Fibroblast of skin of scalp (primary cell): ENCODE results near the gene ORM1.

Experiments
- DNase-seq: peaks from one replicate; pipeline ENCODE4 v3.0.0-alpha.2; 2013

The ORM1 gene

DNA sequence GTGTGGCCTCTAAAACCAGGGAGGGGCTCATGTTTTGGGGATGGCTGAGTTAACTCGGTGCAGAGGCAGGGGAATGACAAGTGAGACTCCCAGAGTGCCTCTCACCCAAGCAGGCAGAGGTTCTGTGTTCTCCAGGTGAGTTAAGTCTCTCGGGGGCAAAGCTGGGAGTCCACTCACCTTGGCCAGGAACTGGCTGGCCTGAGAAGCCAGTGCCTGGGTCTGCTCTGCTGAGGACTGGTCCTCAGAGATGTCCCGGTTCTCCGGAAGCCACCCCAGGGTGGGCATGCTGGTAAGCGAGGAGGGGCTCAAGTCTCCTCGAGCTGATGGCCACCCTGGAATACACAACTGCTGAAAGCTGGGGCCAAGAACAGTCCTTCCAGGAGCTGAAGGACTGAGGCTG lies 44.5 kb downstream of the ORM1 start:
- DNase-seq: no peak

DNA sequence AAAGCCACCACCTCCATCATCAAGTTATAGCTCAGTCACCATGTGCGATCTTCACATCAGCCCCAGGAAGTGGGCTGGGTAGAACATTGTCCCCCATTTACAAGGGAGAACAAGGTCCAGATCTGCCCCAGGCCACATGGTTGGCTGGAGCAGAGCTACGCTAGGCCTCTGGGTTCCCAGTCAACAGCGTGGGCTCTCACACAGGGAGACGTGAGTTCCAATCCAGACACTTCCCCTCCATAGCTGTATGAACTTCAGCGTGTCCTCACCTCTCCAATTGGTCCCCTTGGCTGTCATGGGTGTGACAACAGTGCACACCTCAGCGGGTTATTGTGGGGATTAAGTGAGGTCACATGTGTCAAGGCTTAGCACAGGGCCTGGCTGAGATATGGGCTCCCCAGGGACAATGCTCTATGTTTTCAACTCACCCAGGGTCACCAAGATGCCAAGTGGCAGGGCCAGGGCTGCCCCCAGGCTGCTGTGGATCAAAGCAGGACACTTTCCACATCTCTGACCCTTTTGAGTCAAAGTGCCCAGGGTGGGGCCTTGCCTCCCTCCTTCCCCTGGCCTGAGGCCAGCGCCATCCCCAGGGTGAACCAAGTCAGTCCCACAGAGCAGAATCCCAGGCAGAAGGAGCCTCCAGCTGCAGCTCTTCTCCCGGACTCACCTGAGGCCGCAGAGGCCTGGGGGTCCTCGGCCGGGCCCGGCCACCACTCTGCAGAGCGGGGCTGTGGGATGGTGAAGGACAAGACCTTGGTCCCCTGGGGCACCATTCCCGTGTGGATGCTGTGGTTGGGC lies 45.1 kb downstream of the ORM1 start:
- DNase-seq: no peak

DNA sequence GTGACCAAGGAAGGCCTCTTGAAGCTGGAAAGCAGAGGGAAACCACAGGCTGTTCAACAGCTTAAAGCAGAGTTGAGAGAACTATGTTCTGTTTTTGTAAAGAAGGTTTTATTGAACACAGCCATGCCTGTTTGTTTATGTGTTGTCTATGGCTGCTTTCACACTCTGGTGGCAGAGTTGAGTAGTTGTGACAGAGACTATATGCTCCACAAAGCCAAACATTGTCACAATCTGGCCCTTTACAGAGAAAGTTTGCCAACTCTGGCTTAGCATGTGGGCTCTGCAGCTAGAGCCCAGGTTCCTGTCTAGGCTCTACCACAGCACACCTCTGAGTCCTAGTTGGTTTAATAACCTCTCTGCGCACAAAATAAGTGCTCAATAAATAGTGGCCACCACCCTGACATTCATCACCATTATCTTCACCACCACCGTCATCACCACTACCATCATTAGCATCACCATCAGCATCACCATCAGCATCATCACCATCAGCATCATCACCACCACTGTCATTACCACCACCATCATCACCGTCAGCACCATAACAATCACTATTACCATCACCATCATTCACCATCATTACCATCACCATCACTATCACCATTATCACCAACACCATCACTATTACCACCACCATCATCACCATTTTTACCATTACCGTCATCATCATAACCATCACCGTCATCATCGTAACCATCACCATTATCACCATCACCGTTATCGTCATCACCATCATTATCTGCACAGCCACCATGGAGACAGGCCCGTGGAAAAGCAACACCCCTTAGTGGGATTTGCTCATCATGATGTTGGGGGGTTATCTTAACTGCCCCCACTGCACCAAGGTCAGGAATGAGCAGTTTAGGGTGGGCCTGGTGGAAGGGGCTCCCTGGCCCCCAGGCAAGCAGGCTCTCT lies 46.6 kb downstream of the ORM1 start:
- no peak for DNase-seq

DNA sequence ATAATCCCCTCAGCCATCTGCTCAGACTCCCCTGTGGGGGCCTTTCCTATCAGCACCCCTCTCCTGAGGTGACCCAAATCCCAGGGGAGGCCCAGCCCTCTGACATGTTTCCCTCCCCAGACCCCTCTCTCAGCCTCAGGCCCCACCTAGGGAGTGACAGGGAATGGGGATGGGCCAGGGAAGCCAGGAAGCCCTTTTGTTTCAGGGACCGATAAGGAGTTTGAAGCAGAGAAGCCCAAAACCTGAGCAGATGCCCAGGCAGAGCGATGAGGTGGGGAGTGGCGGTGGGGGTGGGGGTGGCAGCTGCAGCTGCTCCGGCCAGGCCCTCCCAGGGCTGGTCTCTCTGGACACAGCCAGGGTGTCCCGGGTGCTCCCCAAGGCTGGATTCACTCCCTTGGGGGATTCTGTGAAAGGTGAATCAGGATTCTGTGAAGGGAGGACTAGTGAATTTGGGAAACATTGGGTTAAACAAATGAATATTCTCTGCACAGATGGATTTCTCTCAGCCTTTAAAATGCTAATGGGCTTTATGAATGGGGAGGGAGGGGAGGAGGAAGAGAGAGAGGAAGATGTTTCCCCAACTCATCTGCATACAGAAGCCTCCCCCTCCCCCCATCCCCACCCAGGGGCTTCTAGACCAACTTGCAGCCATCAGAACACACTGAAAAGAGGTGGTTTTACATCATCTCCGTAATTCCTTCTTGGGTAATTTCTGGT lies 47.5 kb downstream of the ORM1 start:
- DNase-seq: no peak

DNA sequence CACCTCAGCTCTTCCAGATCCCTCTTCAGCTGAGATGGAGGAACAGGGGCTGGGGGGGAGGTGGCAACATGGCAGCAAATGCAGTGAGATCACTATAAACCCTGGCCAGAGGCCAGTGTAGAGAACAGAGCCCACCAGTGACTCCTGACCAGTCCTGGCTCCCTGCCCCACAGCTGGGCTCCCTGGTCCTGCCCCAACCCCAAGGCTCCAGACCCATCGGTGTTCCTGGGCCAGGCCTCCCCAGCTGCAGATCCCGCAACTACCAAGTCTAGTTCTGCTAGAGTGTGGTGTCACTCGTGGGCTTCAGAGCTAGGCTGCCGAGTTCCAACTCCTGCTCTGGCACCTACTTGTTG lies 48.0 kb downstream of the ORM1 start:
- no peak for DNase-seq

DNA sequence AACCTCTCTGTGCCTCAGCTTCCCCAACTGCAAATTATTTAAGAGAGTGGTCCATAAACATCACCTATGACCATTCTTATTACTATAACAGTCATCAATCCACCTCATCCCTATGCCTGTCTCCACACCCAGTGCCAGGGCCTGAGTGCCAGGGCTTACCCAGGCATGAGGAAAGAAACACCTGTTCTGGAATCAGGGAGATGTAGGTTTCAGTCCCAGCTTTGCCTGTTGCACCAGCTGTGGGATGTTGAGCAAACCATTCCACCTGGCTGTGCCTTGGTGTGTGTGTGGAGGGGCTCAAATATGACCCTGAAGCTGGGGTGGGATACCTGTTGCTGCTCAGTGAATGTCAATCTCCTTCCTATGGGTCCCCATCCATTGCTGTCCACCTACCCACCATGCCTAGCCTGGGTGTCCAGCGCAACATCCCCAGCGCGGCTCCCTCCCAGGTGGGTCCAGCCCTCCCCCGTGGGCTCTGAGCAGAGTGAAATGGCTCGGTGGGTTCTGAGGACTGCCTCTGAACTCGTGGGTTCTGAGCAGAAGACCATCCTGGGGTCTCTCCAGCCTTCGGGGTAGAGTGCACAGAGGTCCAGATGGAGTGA lies 48.5 kb downstream of the ORM1 start:
- DNase-seq: no peak

DNA sequence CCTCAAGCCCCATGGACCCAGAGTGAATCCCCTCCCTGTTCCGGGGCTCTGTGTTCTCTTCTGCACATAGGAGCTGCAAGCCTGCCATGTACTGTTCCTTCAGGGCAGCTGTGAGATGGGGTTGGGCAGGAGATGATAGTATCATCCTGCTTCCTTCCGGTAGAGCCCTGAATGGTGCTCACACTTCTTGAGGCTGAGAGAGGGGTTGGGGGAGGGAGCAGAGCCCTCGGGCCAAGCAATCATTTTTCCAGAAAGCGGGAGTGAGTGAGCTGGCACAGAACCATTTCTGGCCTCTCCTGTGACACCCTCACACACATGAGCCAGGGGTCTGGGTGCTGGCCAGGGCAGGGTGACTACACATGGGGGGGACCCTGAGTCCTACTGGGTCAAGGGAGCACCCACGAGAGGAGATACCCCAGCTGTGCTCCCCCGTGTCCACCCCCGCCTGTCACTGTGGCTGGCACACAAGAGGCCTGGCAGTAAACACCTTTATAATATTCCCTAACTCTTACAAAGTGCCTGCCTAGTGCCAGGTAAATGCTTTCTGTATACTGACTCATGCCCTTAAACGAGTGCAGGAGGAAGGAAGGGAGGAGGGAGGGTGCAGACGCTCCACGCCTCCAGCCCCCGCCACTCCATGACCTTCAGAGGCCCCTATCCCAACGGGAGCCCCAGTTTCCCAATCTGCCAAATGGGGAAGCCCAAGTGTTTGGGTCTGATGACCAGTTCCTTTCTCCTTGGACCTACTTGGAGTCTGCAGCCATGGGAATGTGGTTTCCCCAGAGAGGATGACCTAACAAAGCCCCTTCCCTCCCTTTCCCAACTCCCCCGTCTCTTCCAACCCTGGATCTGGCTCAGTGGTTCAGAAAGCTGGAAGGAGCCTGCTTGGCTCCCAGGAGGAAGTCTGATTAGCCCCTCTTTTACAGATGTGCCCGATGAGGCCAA lies 49.3 kb downstream of the ORM1 start:
- DNase-seq: no peak

DNA sequence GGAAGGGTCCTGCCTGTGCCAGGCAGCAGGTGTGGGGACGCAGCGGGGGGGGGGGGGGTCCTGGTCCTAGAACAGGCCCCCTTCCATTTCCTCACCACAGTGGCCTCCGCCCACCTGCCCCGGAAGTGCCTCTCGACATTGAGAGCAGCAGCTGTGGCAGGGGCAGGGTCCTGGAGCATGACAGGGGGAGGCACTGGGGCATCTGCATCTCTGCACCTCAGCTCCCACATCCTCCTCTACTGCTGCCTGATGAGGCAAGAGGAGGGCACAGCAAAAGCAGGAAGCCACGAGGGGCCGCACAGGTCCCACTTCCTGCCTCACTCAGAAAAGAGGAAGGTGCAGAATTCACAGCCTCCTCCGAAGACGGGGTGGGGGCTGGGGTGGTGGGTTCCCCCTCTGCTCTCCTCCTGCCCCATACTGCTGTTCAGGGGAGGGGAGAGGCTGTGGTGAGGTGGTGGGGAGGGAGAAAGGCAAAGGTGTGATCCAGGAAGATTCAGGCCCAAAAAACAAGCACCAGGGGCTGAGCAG lies 50.1 kb downstream of the ORM1 start:
- DNase-seq: no peak

DNA sequence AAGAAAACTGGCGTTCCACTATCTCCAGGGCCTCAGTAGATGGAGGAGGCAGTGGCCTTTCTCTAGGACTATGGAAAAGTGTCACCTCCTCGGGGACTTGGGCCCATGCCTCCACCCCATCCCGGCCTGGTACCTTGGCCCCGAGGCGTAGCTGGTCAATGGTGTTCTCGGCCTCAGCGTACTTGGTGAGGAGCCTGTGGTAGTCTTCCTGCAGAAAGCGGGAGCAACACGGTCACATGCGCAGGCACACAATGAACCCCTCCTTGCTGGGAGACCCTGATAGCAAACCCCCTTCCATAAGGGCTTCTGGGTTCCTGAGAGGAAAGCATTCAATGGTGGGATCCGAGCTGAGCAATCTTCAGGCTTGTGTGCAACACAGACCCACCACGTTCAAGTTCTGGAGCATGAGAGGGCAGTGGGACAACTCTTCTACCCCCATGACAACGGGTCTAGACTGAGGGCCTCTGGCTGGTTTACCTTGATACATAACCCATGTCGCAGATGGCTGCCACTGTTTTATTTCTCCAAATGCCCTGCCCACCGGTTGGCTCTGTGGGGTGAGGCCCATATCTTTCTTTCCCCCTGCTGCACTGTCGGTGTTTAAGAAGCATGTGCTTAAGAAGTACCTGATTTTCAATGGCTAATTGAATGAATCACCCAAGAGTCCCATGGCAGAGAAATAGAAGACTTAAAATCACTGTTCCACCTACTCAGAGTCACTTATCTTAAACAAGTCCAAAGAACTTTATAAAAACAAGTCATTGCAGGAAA lies 51.2 kb downstream of the ORM1 start:
- no peak for DNase-seq

DNA sequence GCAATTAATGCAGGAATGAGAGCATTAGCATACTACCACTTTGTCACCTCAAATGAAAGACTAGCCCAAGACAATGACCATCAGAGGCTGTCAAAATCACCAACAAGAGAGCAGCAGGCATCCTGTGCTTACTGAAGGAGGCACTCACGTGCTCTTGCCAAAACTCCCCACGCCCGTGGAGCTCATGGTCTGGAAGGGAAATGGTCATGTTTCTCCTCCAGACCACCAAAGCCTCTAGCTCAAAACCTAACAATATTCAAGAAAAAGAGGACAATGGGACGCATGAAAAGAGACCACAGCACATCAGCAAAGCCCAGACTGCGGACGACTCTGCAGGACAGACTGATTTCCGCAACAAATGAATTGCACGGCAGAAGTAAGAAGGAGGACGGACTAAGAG lies 52.0 kb downstream of the ORM1 start:
- DNase-seq: no peak

DNA sequence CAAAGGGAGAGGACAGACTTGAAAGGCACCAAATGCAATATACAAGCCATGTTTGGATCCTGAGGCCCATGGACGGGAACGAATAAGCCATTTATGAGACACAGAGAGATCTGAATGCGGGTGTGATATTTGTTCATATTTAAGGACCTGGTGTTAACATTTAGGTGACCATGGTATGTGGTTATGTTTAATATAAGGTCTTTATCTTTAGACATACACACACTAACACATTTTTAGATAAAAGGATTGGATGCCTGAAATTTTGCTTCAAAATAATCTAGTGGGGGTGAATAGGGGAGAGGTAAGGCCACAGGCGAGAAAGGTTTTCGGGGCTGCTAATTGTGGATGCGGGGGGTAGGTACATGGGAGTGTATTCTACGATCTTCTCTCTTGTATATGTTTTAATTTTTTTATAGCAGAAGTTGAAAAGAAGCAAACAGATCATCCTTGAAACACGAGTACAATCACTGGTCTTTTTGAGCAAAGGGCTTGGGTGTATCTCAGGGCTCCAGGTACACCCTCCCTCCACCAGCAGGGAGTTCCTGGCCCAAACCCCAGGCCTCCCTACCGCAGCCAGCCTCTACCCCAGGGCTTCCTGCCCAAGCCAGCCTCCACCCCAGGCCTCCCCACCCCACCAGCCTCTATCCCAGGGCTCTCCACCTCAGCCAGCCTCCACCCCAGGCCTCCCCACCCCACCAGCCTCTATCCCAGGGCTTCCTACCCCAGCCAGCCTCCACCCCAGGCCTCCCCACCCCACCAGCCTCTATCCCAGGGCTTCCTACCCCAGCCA lies 52.7 kb downstream of the ORM1 start:
- DNase-seq: no peak
